Left ventricle myocardium inferior (tissue), 1 donor: ENCODE data around the gene SLC37A1. TPM values are rescaled to one million over a fixed set of nuclear protein-coding genes. Genes with fewer than 3 reads are reported as not detected.

Source experiments
- DNase-seq: peaks from one replicate; pipeline ENCODE4 v3.0.0-alpha.2; 2020
- H3K27ac ChIP-seq: fragments of 200-600 bp; replicated peaks from 2 replicates; pipeline ENCODE4 v1.8.0; 2021
- H3K27me3 ChIP-seq: fragments of 200-600 bp; 2 replicates; pipeline ENCODE4 v1.8.0; 2021; ENCODE audit warnings: low read depth
- H3K36me3 ChIP-seq: fragments of 200-600 bp; 2 replicates; pipeline ENCODE4 v1.8.0; 2021
- H3K4me1 ChIP-seq: fragments of 200-600 bp; 2 replicates; pipeline ENCODE4 v1.8.0; 2021
- H3K4me3 ChIP-seq: fragments of 200-600 bp; 2 replicates; pipeline ENCODE4 v1.8.0; 2021; ENCODE audit warnings: mild to moderate bottlenecking, moderate library complexity
- H3K9me3 ChIP-seq: fragments of 200-600 bp; replicated peaks from 2 replicates; pipeline ENCODE4 v1.8.0; 2021
- intact Hi-C: fragments of 100-400 bp; cut with micrococcal nuclease; formaldehyde crosslinking; loops from one replicate; pipeline ENCODE4 v1.11.0; 2022
- total RNA-seq: library from RNA; stranded (reverse); fragmentation: NEBNext Ultra II Directional; extraction: Animal tissue kit (Norgen Biotek cat#: 25700); gene quantifications from one replicate; pipeline ENCODE4 v1.2.1, GENCODE V29; 2021
- TF ChIP-seq, protein P1 (sequence below): fragments of 200-600 bp; IDR thresholded peaks from 2 replicates; pipeline ENCODE4 v1.8.0; 2021; ENCODE audit warnings: antibody characterized with exemption, mild to moderate bottlenecking, borderline replicate concordance
- donor health status: DM: no; HTN: yes; CAD: no; lungs with severe emphysema.

Gene SLC37A1
- total RNA-seq, 1 donor from 2014 or later, result 3.8 TPM

DNA sequence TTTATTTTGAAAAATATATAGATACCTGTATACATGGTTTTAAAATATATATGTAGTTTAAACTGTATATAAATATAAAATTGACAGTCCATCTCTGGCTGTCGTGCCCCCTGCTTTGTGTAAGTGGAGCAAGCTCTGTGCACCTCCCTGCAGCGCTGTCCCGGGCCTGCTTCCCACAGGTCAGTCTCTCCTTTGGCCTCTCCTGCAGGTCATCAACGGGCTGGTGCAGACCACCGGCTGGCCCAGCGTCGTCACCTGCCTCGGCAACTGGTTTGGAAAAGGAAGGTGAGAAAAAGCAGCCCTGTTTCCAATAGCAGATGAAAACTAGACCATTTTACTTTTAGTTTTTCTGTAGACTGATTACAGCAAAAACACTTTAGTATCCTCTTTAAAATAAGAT lies 28.5 kb downstream of the SLC37A1 start:
- no peaks in the 10 kb centered on the region for H3K9me3 ChIP-seq
- H3K27me3 ChIP-seq, result no peaks in the 10 kb centered on the region
- intact Hi-C loops, result no loop called here
- no peak for DNase-seq
- H3K36me3 ChIP-seq, result peaks cover 45% of the 10 kb centered on the region
- no peak overlapping the region for H3K27ac ChIP-seq
- H3K4me1 ChIP-seq, result no peaks in the 10 kb centered on the region
- H3K4me3 ChIP-seq, result no peak overlapping the region
- TF ChIP-seq, protein P1, sequence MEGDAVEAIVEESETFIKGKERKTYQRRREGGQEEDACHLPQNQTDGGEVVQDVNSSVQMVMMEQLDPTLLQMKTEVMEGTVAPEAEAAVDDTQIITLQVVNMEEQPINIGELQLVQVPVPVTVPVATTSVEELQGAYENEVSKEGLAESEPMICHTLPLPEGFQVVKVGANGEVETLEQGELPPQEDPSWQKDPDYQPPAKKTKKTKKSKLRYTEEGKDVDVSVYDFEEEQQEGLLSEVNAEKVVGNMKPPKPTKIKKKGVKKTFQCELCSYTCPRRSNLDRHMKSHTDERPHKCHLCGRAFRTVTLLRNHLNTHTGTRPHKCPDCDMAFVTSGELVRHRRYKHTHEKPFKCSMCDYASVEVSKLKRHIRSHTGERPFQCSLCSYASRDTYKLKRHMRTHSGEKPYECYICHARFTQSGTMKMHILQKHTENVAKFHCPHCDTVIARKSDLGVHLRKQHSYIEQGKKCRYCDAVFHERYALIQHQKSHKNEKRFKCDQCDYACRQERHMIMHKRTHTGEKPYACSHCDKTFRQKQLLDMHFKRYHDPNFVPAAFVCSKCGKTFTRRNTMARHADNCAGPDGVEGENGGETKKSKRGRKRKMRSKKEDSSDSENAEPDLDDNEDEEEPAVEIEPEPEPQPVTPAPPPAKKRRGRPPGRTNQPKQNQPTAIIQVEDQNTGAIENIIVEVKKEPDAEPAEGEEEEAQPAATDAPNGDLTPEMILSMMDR, result no peak

DNA sequence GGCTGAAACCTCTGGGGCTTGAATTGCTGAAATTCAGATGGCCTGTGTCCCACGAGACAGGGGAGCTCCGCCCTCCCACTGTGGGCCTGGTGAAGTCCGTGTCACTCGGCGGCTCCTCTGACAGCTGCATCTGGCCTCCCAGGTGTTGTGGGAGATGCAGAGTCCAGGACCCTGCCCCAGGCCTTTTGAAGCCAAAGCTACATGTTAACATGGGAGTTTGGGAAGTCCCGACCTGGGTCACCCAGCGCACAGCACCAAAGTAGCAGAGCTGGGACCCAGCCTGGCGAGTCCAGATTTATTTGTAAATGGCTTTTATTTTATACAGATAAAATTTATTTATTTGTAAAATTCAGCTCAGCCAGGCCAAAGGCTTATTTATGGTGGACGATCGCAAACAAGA lies 28.9 kb downstream of the SLC37A1 start:
- no peaks in the 10 kb centered on the region for H3K4me1 ChIP-seq
- H3K27ac ChIP-seq, result no peak overlapping the region
- no peak for DNase-seq
- no peaks in the 10 kb centered on the region for H3K27me3 ChIP-seq
- TF ChIP-seq, protein P1, result no peak
- intact Hi-C loops, result no loop called here
- H3K4me3 ChIP-seq, result no peak overlapping the region
- peaks cover 49% of the 10 kb centered on the region for H3K36me3 ChIP-seq
- H3K9me3 ChIP-seq, result no peaks in the 10 kb centered on the region

DNA sequence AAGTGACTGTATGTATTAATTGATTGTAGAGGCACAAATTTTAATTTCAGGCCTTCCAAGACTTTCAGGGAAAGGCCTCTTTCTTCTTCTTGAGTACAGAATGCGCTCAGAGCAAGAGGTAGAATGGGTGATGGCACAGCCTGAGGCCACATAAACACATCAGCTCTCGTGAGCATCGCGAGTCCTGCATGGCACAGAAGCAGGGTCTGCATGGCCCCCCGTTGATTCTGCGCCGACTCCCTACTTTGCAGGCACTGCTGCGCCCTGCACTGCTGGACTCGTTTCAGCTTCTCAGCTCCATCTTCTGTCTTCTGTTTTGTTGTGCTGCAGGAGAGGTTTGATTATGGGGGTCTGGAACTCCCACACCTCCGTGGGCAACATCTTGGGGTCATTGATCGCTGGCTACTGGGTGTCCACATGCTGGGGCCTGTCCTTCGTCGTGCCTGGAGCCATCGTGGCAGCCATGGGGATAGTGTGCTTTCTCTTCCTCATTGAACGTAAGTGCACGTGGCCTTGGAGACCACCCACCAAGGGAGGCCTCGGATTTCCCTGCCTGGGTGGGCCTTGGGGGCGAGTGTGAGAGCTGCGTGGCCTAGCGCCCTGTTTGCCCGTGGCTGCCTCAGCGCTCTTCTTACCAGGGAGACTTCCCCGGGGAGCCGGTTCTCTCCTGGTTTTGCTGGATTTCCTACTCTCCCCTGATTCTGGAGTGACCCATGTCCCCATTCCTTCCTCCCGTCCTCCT lies 29.6 kb downstream of the SLC37A1 start:
- intact Hi-C loops, result no loop called here
- no peaks in the 10 kb centered on the region for H3K27me3 ChIP-seq
- H3K9me3 ChIP-seq, result no peaks in the 10 kb centered on the region
- peaks cover 55% of the 10 kb centered on the region for H3K36me3 ChIP-seq
- TF ChIP-seq, protein P1, result no peak
- DNase-seq, result no peak
- no peak overlapping the region for H3K4me3 ChIP-seq
- no peaks in the 10 kb centered on the region for H3K4me1 ChIP-seq
- no peak overlapping the region for H3K27ac ChIP-seq

DNA sequence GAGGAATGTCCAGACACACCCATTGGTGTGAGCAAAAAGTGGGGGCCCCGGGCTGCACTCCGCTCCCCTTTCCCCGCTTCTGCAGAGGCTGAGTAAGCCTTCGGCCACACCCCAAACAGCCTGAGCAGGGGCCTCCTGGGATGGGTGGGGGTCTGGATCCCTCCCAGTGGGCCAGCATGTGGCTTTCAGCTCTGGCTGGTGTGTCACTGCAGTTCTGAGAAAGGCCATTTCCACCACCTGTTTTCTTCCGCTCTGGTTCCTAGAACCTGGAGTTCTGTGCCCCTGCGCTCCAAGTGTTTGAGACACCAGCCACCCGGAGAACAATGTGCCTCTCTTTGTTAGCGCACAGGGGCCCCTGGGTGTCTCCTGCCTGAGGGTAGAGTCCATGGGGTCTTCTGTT lies 30.9 kb downstream of the SLC37A1 start:
- H3K4me1 ChIP-seq, result no peaks in the 10 kb centered on the region
- no peak overlapping the region for H3K27ac ChIP-seq
- DNase-seq, result no peak
- no peak overlapping the region for H3K4me3 ChIP-seq
- TF ChIP-seq, protein P1, result no peak
- H3K27me3 ChIP-seq, result no peaks in the 10 kb centered on the region
- intact Hi-C loops, result no loop called here
- H3K36me3 ChIP-seq, result peaks cover 66% of the 10 kb centered on the region
- H3K9me3 ChIP-seq, result no peaks in the 10 kb centered on the region

DNA sequence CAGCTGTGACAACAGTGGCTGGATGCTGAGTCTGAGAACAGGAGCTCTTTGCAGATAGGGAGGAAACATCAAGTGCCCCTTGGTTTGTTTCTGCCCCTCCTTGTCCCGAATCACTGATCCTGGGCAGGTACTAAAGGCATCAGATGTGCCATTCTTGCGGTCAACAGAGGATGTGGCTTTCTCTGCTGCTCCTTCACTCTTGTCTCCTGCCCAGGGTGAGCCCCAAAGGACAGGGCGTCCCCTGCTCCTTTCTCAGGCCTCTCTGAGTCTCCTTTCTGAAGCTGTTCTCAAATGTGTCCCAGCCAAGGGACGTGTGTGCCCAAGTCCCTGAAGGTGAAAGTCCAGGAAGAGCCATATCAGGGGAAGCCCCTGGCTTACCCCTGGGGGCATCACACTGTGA lies 31.7 kb downstream of the SLC37A1 start:
- H3K9me3 ChIP-seq, result no peaks in the 10 kb centered on the region

More for the DNA sequence above, 31.7 kb downstream of the SLC37A1 start:
- intact Hi-C loops, result no loop called here
- H3K36me3 ChIP-seq, result peaks cover 66% of the 10 kb centered on the region
- H3K27ac ChIP-seq, result no peak overlapping the region
- H3K27me3 ChIP-seq, result no peaks in the 10 kb centered on the region
- TF ChIP-seq, protein P1, result no peak
- H3K4me3 ChIP-seq, result no peak overlapping the region
- no peak for DNase-seq
- H3K4me1 ChIP-seq, result no peaks in the 10 kb centered on the region
